Stimulated activated CD4-positive, alpha-beta T cell treated with anti-CD3 and anti-CD28 coated beads, TNF-alpha, amount 100 ng/mL, for 24 hours (primary cell): ENCODE results near the gene WDSUB1.

Source experiments
- DNase-seq, 3 experiments: peaks; one replicate each; pipeline ENCODE4 v3.0.0-alpha.2; 2020; ENCODE audit warnings: low read depth in 3 of 3

Gene WDSUB1

DNA sequence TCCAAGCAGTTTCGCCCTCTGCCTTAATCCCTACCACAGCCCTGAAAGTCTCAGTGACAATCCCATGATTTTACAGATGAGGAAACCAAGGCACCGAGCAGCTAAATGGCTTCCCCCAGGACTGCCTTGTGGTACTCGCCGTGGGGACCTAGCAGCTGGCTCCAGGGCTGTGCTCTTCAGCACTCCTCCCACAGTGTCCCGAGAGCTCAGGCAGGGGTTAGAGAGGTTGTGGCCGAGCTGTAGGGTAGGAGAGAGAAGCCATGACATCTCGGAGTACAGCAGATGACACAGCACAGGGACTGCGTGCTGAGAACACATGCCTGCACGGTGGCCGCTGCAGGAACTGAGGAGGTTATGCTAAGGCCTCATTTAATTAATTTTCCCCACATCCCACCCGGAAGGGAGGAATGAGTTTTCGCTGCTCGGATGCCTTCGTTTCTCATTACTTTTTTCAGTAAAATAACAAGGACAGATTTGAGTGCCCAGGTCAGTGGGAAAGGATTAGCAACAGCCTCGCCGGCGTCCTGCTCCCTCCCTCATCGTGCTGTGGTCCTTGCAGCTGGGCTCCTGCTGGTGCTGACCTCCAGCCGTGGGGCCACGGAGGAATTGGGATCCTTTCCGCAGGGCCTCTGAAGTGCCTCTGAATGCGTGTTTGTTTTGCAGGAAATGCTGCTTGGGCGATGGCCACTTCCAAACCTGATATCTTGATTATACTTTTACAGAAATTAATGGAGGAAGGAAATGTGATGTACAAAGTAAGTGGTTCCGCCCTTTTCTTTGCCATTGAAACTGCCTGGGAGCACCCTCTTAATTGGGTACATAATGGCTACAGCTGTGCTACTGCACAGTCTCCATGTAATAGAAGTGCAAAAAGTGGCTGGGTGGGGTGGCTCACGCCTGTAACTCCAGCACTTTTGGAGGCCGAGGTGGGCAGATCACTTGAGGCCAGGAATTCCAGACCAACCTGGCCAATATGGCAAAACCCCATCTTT is 61.2 kb downstream of the WDSUB1 start:
- DNase-seq = no peak

DNA sequence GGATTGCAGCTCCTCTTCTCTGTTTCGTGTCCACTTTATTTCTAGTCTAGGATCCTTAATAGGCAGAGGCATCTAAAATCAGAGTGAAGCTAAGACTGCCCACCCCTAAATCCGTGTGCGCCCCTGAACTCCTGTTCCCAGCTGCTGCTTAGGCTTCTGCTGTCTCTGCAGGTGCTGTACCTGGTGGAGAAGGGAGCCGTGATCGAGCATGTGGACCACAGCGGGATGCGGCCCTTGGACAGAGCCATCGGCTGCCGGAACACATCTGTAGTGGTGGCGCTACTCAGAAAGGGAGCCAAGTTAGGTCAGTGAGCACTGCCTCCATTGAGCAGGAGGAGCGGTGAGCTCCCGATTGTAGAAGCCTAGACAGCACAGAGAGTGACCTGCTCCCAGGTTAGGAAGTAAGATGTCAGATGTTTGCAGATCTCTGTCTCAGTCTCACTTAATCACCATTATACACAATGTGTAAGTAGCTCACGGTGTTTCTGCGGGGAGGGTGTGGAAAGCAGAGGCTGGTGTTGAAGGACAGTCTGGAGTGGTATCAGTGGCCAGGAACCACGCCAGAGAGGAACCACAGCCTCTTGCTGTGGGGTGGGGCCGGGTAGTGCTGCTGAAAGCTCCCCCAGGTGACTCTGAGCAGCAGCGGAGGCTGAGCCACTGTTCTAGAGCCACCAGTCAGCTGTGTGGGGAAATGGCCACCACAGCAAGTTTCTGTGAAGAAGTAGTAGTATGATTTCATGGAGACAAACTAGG is 62.3 kb downstream of the WDSUB1 start:
- no peak for DNase-seq

DNA sequence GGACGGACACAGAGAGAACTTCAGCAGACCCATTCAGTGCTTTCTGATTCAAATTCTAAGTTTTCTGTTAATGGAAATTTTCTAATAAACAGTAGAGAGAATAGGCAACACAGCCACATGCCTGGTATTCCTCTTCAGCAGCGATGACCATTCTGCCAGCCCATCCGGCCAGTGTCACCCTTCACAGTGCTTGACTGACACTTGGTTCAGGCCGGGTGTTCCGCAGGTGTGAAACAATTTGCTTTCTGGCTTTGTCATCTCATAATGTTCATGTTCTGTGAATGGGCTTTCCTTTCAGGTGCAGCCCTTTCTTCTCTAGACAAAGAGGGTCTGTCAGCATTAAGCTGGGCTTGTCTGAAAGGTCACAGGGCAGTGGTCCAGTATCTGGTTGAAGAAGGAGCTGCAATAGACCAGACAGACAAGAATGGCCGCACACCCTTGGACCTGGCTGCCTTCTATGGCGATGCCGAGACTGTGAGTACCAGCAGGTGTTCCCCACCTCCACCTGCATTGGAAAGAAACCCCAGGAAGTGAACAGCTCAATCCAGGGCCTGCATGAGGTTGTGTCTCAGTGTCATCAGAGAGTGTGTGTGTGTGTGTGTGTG is 67.0 kb downstream of the WDSUB1 start:
- no peak for DNase-seq

DNA sequence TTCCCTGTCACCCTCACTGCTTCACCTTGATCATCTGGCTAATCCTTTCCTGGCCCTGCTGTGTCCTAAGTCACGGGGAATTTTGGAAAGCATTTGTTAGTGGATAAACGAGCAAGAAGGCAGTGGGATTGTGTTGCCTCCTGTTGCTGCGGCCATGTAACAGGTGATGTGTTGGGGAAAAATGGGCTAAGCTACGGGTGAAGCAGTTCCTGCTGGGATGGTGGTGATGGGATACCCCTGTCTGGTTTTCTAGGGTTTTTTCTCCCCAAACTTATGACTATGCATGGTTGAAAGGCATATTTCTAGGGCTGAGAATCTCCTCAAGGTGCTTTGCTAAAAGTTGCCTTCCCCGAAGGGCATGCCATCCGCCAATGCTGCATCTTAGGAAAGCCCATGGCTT is 68.1 kb downstream of the WDSUB1 start:
- DNase-seq = no peak

DNA sequence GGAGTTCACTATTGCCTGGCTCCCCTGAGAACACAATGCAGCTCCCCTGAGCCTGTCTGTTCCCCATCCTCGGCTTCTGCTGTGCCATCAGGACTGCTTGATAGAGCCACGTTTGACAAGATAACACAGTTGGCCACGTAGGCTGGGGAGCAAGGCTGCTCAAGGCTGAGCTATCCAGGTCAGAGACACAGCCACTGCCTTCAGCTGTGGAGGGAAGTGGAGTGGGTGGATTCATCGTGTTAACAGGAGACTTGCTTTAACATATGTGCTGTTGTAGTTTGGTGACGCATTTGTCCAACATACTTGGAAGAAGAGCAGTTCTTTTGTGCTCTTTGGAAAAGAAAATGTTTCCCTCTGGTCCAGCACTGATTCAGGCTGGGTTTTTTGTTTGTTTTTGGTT is 68.8 kb downstream of the WDSUB1 start:
- DNase-seq = no peak

DNA sequence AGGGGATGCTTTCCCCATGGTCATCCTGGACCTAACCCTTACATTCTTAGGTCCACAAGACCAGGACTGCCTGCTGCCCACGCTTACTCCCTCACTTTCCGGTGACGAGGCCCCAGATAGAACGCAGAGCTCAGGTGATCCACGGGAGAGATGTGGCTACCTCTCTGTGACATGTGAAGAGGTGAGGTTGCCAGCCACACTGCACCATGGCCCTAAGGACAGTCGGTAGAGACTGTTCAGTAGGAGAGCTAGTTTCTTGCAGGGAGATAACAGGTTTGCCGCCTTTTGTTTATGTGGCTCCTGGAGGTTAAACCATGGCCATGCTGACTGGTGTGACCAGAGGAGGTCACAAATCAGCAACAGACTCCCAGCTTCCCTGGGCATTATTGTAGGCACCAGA is 71.4 kb downstream of the WDSUB1 start:
- no peak for DNase-seq

DNA sequence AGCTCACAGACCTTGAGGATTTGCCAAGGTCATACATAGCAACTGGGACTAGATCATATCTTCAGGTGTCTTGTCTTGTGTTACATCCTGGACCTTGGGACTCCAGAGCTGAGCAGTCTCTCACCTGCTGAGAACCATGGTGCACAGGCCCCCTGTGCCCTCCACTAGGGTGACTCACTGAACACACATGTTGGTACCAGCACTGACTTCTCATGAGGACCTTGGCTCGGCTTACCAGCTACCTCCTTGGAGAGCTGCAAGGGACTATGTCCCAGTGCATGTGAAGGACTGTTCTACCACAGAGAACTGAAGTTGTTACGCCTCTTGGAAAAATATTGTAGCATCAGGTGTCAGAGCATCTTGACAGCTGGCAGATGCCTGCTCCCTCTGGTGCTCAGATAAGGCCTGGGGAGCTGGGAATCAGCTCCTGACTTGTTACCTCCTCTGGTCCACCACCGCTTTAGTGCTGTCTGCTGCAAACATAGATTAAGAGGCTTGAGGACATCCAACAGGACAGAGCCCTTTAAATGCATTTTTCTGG is 72.1 kb downstream of the WDSUB1 start:
- no peak for DNase-seq

DNA sequence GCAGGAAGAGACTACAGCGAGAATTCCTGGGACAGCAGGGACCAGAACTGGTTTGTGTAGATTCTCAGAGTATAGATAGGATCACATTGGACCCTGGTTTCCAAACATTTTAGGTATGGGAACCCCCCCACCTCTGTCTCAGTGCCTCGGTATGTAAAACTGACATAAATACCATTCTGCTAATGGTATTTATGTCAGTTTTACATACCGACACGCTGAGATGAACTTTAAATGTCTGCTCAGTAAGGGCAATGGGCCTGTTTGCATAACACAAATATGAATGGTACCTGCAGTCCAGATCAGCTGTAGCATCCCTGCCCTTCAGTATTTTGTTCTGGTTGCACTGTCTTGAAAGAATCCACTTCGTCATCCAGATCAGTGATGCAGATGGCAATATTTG is 73.2 kb downstream of the WDSUB1 start:
- no peak for DNase-seq

DNA sequence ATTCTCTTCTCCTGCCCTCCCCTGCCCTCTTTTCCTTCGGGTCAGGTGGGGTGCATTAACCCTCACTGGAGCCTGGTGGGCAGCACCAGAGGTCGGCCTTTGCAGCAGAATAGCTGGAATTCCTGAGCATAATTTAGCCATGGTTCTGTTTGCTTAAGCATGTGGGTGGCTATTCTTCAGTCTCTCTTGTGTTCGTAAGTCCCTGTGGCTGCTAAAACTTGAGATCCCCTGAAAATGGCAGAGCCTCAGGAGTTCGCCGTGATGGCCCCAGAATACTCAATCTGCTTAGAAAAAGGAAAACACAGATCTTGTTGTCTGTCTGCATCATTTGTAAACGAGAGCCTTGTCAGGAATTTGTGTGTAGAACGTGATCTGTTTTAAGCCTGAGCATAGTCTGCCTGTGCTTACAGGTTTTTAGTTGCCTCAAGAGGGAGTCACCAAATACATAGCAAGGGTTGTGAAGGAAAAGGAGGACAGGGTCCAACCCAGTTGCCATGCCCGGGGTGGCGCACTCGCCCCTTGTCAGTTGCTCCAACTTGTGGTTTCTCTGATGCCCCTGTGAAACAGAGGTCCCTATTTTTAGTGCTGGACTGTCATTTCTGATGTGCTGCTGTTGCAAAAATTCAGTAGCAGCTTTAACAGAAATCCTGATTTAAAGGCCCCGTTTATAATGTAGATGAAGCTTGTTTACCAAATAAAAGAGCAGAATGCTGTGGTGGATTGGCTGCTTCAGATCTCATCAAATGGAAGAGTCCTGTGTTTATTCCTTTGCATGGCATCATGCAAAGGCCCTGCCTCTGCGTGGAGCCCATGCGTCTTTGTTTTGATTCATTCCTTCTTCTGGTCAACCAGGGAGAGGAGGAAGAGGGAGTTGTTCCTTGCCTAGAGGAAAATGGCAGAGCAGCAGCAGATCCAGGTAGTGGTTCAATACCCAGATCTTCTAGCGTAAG is 74.8 kb downstream of the WDSUB1 start:
- no peak for DNase-seq

DNA sequence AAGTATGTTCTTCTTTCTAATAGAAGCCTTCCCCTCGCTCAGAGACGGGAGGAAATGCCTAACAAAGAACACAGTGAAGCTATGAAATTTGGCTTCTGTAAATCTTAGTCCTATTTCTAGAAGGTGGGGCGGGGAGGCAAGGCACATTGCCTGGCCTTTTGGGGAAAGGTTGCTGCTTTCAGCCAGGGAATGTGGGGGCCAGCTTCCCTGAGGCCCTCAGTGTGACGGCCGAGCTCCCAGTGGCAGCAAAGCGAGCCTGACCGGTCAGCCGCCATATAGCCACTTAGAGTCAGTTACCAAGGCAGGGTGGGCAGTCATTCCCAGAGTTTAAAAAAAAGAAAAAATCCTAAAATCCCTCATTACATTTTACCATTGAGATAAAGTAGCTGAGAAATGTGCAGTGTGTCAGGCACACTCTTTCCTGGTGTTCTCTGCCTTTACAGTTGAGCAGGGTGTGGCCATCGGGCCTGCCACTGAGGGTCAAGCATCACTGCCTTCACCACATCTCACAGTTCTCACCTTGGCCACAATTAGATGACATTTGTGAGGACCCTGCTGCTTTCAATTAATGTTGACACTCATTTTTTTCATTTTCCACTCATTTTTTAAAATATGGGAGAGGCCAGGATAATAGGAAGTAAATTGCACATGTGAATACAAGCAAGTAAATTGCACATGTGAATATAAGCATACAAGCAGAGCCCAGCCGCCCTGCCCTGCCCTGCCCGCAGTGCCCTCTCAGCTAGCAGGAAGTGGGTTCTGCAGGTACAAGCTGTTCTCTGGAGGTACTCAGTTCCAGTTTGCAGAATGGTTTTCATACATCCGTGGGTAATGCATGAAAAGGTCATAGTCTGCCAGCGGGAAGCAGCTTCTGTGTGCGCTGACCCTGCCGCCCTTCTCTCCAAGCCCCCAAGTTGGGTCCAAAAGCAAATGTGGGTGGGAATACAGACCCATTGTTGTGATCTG is 76.9 kb downstream of the WDSUB1 start:
- no peak for DNase-seq

DNA sequence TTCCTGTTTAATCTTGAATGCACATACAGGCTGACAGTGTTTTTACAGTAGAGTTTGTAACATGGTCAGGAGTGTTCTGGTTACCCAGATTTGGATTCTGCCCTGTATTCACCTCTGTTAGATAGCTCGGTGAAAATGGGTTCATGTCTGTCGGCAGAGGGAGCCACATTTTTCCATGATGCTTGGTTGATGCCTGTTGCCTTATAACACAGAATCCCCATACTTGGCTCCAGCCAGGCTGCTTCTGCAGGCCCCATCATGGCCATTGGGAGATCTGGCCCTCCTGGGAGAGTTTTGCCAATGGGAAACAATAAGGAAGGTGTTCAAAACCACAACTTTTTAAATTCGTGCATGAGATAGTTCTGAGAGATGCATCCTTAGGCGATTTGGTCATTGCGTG is 78.1 kb downstream of the WDSUB1 start:
- DNase-seq = no peak

DNA sequence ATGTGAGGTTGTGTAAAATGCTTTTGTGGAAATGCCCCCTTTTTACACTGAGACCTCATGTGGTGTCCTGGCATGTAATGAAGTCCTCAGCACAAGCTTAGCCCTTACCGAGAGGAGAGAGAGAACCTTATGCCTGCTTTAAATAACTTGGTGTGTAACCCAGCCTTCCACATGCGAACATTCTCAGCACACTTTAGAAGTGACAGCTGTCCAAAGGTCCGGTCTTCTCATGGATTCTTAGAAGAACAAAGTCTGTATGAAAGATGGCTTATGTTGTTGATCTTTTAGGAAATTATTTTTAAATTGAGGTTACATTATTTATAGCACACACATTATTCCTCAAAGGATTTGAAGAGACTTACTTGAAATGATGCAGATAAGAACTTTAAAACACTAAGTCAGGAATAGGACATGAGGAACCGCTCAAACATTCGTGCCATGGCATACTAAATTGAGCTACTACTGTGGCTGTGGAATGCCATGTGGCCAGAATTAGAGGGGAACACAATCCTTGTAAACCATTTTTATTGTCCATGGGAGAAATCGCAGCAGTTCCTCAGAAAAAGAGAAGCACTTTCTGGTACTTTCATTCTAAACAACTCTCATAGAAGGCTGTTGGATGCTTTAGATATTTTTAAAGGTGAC is 79.6 kb downstream of the WDSUB1 start:
- DNase-seq = no peak

DNA sequence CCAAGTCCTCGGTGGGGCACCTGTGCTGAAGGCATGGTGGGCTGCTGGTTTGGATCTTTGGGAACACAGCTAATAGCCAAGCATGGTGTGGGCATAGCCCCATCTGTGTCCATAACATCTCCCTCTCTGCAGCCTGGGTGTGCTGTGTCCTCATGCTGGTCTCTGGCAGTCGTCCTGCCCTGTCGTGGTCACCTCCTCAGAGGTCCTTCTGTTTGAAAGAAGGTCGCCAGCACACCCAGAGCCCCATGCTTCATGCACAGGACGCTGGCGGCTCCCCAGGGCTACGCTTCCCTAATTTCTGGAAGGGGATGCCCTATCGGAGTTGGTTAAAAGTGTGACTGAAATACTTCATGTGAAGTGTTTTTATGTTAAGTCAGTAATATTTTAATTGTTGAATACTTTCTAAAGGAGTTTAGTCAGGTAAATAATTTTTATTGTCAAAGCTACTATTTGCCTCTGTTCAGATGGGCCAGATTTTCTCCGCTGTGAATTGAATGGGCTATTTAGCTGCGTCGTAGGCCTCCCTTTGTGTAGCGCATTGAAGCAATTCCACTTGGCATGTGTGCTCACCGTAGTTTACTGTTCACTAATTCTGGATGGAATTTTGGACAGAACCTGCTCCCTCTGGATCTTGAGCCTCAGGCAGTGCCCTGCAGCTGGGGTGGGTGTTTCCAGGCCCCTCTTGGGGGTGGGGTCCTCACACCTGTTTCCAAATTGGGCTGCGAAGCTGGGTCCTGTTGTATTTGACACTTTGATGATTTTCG is 81.9 kb downstream of the WDSUB1 start:
- no peak for DNase-seq

DNA sequence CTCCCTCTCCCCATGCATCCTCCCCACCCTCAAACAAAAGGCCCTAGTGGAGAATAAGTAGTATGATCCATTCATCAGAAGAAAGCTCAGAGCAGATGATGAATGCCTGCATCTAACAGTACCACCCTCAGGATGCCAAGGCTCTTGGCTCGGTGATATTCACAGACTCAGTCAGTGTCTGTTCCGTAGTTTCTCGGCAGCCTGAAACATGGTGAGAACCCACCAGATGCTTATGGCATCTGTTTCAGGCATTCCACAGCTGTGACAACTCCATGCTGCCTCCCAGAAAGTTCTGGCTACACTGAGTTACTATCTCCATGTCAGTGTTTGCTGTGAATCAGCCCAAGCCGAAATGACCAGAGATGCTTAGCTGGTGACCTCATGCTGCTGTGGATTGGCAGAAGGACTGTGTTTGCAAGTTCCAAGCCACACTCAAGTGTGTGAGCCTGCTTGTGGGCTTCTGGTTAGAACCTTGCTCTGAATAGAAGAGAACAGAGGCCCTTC is 83.9 kb downstream of the WDSUB1 start:
- no peak for DNase-seq

DNA sequence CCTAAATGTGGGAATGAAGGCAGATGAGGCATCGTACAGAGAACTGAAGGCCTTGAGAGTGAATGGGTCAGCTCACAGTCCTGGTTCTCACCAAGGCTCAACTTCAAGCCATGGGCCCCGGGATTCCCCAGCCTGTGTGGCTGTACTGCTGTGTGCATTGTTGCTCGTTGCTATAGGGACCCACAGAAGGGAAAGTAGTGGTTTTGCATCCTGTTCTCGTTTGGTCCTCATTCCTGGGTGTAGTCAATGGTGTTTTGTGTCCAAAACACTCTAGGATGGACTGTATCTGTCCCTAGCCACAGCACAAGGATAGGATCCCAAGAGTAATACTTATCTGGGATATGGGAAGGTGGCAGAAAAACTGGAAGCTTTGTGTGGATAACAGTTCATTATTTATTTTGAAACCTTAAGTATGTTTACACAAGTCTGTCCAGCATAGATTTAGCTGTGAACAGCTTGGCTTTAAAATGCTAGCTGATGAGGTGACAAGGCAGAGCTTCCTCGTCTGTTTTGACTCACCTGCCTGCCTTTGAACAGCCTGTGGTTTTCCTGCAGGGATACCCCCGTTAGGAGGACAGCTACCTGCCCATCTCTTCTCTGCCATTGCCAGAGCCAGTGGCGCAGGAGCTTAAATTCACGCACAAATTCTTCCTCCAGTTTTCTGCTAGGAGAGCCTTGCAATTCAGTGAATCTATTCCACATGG is 85.0 kb downstream of the WDSUB1 start:
- no peak for DNase-seq

DNA sequence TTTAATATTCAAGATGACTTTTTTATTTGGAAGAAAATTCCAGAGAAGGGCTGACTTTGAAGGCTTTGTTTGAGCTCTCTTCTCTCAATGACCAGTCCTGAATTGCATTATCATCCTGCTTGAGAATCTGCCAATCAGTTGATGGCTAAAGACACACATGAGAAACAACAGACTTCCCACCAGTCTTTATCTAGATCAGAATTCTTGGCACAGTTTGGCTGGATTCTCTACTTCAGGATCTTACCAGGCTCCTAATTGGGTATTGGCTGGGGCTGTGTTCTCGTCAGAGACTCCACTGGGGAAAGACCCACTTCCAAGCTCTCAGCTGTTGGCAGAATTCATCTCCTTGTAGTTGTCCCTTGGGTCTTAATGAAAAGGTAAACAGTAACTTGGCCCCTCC is 86.0 kb downstream of the WDSUB1 start:
- DNase-seq = no peak

DNA sequence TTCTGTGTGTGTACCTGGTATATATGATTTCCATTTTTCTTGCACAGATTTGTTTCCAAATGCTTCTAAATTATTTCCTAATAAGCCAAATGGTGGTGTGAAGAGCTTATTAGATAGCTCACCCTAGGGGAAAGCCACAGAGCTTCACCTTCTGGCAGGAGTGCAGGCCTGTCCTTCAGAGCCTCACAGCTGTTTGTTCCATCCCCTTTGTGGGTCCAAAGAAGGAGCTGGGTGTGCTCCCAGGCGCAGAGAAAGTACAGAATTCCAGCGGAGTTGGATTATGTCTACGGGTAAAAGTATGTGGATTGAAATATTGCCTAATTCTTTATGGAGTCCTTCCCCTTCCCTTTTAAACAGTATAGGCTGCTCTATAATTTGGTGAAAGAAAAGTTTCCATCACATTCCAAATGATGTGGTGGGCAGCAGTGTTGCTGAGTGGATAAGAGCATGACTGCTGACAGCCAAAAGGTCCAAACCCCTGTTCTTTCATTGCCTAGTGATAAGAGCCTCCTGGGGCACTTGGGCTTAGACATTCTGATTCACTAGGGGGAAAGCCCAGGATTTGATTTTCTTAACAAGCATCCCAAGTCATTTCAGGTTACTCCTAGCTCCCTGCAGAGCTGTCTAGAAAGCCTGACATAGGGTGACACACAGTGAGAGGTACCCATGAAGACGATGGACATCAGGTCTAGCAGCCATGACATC is 86.6 kb downstream of the WDSUB1 start:
- DNase-seq = no peak
